ENCODE results near the gene BBLN. TPM values are rescaled to one million over a fixed set of nuclear protein-coding genes. Genes with fewer than 3 reads are reported as not detected.
"Not testable (repeated sequence)": the region's sequence is repeated elsewhere in the genome, so short reads cannot be mapped to it uniquely, and the experiment has no call there.

The BBLN gene
- total RNA-seq, 1 donor from 2014 or later, result 406 TPM

DNA sequence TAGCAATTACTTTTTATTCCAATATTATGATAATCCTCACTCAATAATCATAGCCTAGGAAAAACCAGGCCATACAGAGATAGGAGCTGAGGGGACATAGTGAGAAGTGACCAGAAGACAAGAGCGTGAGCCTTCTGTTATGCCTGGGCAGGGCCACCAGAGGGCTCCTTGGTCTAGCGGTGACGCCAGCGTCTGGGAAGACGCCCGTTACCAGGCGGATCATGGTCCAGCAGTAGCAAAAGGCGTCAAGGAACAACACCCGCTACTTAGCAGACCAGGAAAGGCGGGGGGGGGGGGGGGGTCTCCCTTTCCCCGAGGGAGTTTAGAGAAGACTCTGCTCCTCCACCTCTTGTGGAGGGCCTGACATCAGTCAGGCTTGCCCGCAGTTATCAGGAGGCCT is 21.4 kb downstream of the BBLN start:
- peaks cover 12% of the 10 kb centered on the region for H3K36me3 ChIP-seq (ENCODE audit: control insufficient read depth, insufficient read depth, low read length)
- not testable (repeated sequence) for DNase-seq (ENCODE audit: low read depth); H3K27me3 ChIP-seq (ENCODE audit: control insufficient read depth, insufficient read depth, low read length); H3K4me3 ChIP-seq (ENCODE audit: low read depth, low read length)
- TF ChIP-seq, protein P1, sequence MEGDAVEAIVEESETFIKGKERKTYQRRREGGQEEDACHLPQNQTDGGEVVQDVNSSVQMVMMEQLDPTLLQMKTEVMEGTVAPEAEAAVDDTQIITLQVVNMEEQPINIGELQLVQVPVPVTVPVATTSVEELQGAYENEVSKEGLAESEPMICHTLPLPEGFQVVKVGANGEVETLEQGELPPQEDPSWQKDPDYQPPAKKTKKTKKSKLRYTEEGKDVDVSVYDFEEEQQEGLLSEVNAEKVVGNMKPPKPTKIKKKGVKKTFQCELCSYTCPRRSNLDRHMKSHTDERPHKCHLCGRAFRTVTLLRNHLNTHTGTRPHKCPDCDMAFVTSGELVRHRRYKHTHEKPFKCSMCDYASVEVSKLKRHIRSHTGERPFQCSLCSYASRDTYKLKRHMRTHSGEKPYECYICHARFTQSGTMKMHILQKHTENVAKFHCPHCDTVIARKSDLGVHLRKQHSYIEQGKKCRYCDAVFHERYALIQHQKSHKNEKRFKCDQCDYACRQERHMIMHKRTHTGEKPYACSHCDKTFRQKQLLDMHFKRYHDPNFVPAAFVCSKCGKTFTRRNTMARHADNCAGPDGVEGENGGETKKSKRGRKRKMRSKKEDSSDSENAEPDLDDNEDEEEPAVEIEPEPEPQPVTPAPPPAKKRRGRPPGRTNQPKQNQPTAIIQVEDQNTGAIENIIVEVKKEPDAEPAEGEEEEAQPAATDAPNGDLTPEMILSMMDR (IDR thresholded peaks at IDR 0.05; ENCODE audit: insufficient read depth, low read length, poor library complexity, severe bottlenecking), result peak; percentile 49

DNA sequence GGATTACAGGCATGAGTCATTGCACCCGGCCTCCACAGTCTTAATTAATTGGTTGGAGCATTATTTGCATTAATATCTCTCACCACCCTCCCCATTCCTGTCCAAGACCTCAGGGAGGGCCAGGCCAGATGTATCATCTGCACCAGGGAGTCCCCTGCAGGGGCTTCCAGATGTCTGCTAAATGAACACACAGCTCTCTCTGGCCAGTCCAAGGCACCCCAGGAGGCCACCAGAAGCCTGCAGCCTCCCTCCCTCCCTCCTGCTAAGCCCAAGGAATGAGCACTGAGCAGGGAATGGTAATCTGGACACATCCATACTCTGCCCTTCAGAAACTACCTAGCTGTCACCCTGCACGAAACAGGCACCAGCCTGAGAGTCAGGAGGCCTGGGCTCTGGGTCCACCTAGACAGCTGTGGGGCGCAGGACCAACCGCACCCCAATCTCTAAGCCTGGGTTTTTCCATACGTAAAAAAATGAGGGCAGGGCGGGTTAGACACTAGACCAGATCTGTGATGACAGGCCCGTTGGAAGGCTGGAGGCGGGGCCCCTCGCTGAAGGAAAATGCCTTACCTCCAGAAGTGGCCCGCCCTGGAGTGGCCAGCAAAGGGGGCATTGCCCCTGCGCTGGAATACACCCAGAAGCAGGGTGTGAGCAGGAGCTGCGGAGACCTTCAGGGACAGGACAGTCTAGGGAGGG is 23.0 kb downstream of the BBLN start:
- Histone ChIP-seq H3K4me3 (ENCODE audit: low read depth, low read length) (no peak overlapping the region), H3K27me3 (ENCODE audit: control insufficient read depth, insufficient read depth, low read length) (no peaks in the 10 kb centered on the region), H3K36me3 (ENCODE audit: control insufficient read depth, insufficient read depth, low read length) (peaks cover 12% of the 10 kb centered on the region)
- TF ChIP-seq, protein P1 (IDR thresholded peaks at IDR 0.05; ENCODE audit: insufficient read depth, low read length, poor library complexity, severe bottlenecking), result no peak
- no peak for DNase-seq (ENCODE audit: low read depth)

DNA sequence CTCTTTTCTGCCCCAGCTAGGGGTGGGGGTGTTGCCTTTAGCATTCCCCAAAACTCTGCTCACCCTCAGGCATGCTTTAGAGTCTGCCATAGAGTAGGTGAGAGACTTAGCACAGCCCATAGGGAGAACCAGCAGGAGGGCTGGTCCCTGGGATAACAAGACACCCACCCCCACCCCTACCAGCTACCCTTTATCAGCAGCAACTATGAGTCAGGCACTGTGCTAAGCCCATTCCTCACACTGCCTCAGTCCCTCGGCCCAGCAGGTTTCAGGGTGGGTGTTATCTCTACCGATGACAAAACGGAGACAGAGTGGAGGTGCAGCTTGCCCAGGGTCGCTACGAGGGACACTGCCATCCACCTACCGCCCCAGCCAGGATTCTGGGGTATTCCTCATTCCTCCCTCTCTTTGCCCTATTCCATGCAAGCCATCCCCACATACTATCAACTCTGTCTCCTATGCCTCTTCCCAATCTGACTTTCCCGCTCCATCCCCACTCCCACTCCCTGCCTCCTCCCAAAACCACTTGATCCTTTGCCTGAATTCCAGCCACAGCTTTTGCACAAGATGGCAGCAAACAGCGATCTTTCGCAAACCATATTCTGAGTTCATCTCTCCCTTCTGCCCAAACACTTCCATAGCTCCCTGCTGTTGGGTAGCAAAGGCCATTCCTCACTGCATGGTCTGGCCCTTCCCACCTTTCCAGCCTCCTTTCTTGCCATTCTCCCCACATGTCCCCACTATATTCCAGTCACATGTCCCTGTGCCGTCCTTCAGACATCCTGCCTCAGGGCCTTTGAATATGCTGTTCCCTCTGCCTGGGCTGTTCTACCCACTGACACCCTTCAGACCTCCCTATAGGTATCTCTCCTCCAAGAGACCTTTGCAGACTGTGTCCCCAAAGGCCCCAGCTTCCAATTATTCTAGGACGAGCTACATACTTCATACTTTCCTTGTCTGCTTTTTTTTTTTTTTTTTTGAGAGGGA is 26.2 kb downstream of the BBLN start:
- Histone ChIP-seq H3K27me3 (ENCODE audit: control insufficient read depth, insufficient read depth, low read length) (no peaks in the 10 kb centered on the region), H3K36me3 (ENCODE audit: control insufficient read depth, insufficient read depth, low read length) (peaks cover 5% of the 10 kb centered on the region), H3K4me3 (ENCODE audit: low read depth, low read length) (no peak overlapping the region)
- TF ChIP-seq, protein P1 (IDR thresholded peaks at IDR 0.05; ENCODE audit: insufficient read depth, low read length, poor library complexity, severe bottlenecking), result no peak
- DNase-seq (ENCODE audit: low read depth), result no peak

DNA sequence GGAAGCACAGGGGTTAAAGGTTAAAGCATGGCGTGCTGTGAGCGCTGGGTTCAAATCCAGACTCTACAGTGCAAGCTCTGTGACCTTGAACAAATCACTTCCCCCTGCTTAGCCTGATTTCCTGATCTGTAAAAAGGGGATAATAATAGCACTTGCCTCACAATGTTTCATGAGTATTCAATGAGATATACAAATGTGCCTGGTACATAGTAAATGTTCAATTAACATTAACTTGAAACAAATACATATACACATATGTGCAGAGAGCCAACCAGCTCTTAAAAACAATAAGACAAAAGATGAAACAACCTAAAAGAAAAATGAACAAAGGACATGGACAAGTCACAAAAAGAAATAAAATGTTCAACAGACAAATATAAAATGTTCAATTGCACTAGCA is 27.3 kb downstream of the BBLN start:
- Histone ChIP-seq H3K4me3 (ENCODE audit: low read depth, low read length) (no peak overlapping the region), H3K36me3 (ENCODE audit: control insufficient read depth, insufficient read depth, low read length) (peaks cover 4% of the 10 kb centered on the region), H3K27me3 (ENCODE audit: control insufficient read depth, insufficient read depth, low read length) (no peaks in the 10 kb centered on the region)
- no peak for DNase-seq (ENCODE audit: low read depth)
- TF ChIP-seq, protein P1 (IDR thresholded peaks at IDR 0.05; ENCODE audit: insufficient read depth, low read length, poor library complexity, severe bottlenecking), result no peak

DNA sequence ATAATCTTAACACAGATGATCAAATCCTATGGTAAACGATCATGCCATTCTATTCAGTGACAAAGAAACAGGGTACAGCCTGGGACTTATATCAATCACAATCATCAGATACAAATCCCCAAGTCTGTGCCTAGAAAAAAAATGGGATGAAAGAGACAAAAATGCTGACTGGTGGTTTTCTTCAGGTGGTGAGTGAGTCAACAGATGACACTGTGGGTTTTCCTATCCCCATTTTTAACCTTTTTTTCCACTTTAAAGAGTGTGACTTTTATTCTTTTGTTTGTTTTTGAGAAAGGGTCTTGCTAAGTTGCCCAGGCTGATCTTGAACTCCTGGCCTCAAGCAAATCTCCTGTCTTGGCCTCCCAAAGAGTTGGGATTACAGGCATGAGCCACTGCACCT is 28.1 kb downstream of the BBLN start:
- H3K4me3 ChIP-seq (ENCODE audit: low read depth, low read length), result no peak overlapping the region
- H3K36me3 ChIP-seq (ENCODE audit: control insufficient read depth, insufficient read depth, low read length), result peaks cover 3% of the 10 kb centered on the region
- TF ChIP-seq, protein P1 (IDR thresholded peaks at IDR 0.05; ENCODE audit: insufficient read depth, low read length, poor library complexity, severe bottlenecking), result no peak
- DNase-seq (ENCODE audit: low read depth), result no peak
- H3K27me3 ChIP-seq (ENCODE audit: control insufficient read depth, insufficient read depth, low read length), result no peaks in the 10 kb centered on the region

All from kidney epithelial cell (primary cell).